Measurements from ENCODE around the gene TMCO4. TPM values are rescaled to one million over a fixed set of nuclear protein-coding genes. Genes with fewer than 3 reads are reported as not detected.

Gene TMCO4
- total RNA-seq, 1 experiment from 2014 or later = 13.5 TPM

GRCh38 chr1:19712928-19713327 lies 86.8 kb downstream of the TMCO4 start:
- CTCF ChIA-PET = no interaction called here
- H3K4me1 Mint-ChIP-seq (ENCODE audit: low read depth, unreplicated experiment) = no peaks in the 10 kb centered on the region
- BruUV-seq (replicated peaks) = no TSS peak
- no peak overlapping the region for H3K4me3 Mint-ChIP-seq (ENCODE audit: low read depth, unreplicated experiment)
- intact Hi-C loops (cut with micrococcal nuclease; ENCODE audit: unreplicated experiment) = no loop called here
- TF ChIP-seq CTCF (IDR thresholded peaks at IDR 0.05; ENCODE audit: unreplicated experiment) = no peak
- H3K36me3 Mint-ChIP-seq (ENCODE audit: insufficient read depth, unreplicated experiment) = no peaks in the 10 kb centered on the region
- H3K9me3 Mint-ChIP-seq (ENCODE audit: low read depth, unreplicated experiment) = no peaks in the 10 kb centered on the region
- H3K27ac Mint-ChIP-seq (ENCODE audit: unreplicated experiment) = no peak overlapping the region
- H3K27me3 Mint-ChIP-seq (ENCODE audit: unreplicated experiment) = no peaks in the 10 kb centered on the region
- DNase-seq = no peak

- no peak overlapping the region for H3K4me3 Mint-ChIP-seq (ENCODE audit: low read depth, unreplicated experiment)
- H3K9me3 Mint-ChIP-seq (ENCODE audit: low read depth, unreplicated experiment) = no peaks in the 10 kb centered on the region
- intact Hi-C loops (cut with micrococcal nuclease; ENCODE audit: unreplicated experiment) = no loop called here
- BruUV-seq (replicated peaks) = no TSS peak
- H3K4me1 Mint-ChIP-seq (ENCODE audit: low read depth, unreplicated experiment) = no peaks in the 10 kb centered on the region
- DNase-seq = no peak
- CTCF ChIA-PET = no interaction called here
- H3K27me3 Mint-ChIP-seq (ENCODE audit: unreplicated experiment) = no peaks in the 10 kb centered on the region
- H3K27ac Mint-ChIP-seq (ENCODE audit: unreplicated experiment) = no peak overlapping the region
- TF ChIP-seq CTCF (IDR thresholded peaks at IDR 0.05; ENCODE audit: unreplicated experiment) = no peak
- H3K36me3 Mint-ChIP-seq (ENCODE audit: insufficient read depth, unreplicated experiment) = no peaks in the 10 kb centered on the region
These were observed 88.7 kb downstream of the TMCO4 start for GRCh38 chr1:19710825-19711611.

- Mint-ChIP-seq H3K36me3 (ENCODE audit: insufficient read depth, unreplicated experiment) (no peaks in the 10 kb centered on the region), H3K9me3 (ENCODE audit: low read depth, unreplicated experiment) (no peaks in the 10 kb centered on the region), H3K27me3 (ENCODE audit: unreplicated experiment) (no peaks in the 10 kb centered on the region), H3K4me3 (ENCODE audit: low read depth, unreplicated experiment) (no peak overlapping the region), H3K4me1 (ENCODE audit: low read depth, unreplicated experiment) (no peaks in the 10 kb centered on the region), H3K27ac (ENCODE audit: unreplicated experiment) (no peak overlapping the region)
- intact Hi-C loops (cut with micrococcal nuclease; ENCODE audit: unreplicated experiment) = no loop called here
- no TSS peak for BruUV-seq (replicated peaks)
- CTCF ChIA-PET = interaction anchor here (0.6 to 0.9 kb wide), 2 partner anchors 26 to 277 kb away, joined by 3 to 4 read pairs; no protein-coding TSS in a partner anchor
- no peak for DNase-seq
- TF ChIP-seq CTCF (IDR thresholded peaks at IDR 0.05; ENCODE audit: unreplicated experiment) = no peak
These were observed 90.4 kb downstream of the TMCO4 start for GRCh38 chr1:19709260-19709793.

GRCh38 chr1:19708567-19709110 lies 91.1 kb downstream of the TMCO4 start:
- no peaks in the 10 kb centered on the region for H3K4me1 Mint-ChIP-seq (ENCODE audit: low read depth, unreplicated experiment)

More at GRCh38 chr1:19708567-19709110, 91.1 kb downstream of the TMCO4 start:
- no peak overlapping the region for H3K27ac Mint-ChIP-seq (ENCODE audit: unreplicated experiment)
- no peaks in the 10 kb centered on the region for H3K36me3 Mint-ChIP-seq (ENCODE audit: insufficient read depth, unreplicated experiment)
- intact Hi-C loops (cut with micrococcal nuclease; ENCODE audit: unreplicated experiment) = no loop called here
- CTCF ChIA-PET = interaction anchor here (0.6 to 0.9 kb wide), 2 partner anchors 25 to 342 kb away, joined by 4 read pairs; no protein-coding TSS in a partner anchor
- H3K4me3 Mint-ChIP-seq (ENCODE audit: low read depth, unreplicated experiment) = no peak overlapping the region
- DNase-seq = no peak
- no TSS peak for BruUV-seq (replicated peaks)
- no peaks in the 10 kb centered on the region for H3K9me3 Mint-ChIP-seq (ENCODE audit: low read depth, unreplicated experiment)
- no peak for TF ChIP-seq CTCF (IDR thresholded peaks at IDR 0.05; ENCODE audit: unreplicated experiment)
- H3K27me3 Mint-ChIP-seq (ENCODE audit: unreplicated experiment) = no peaks in the 10 kb centered on the region
